H1 (cell line): Measurements from ENCODE around the gene STX10. TPM values are rescaled to one million over a fixed set of nuclear protein-coding genes. Genes with fewer than 3 reads are reported as not detected.

Experiments
- CTCF ChIA-PET: fragments of 300-600 bp; sonication (Branson Sonifier 250); formaldehyde crosslinking; loops from one replicate; lab custom pipeline; 2021; ENCODE audit not compliant: partially characterized antibody; lab: Charles Lee
- POLR2A ChIA-PET: fragments of 300-600 bp; sonication (Branson Sonifier 250); formaldehyde crosslinking; loops from one replicate; lab custom pipeline; 2021; ENCODE audit warnings: inconsistent platforms; ENCODE audit not compliant: partially characterized antibody; lab: Charles Lee
- DNase-seq, 2 experiments: peaks; one replicate each; pipeline versions ENCODE4 v3.0.0 to v3.0.0-alpha.2; 2010 to 2022; ENCODE audit warnings: low spot score in 2 of 2, low read depth in 1 of 2, mixed read lengths in 1 of 2
- FAIRE-seq: peaks from 2 replicates; lab custom pipeline; 2011; peaks lifted over from hg19 to GRCh38; lab: Jason Lieb, UNC
- H2AFZ ChIP-seq: 2 replicates; pipeline ENCODE4 v1.8.1; 2012; ENCODE audit warnings: low read length, inconsistent platforms
- H2AK5ac ChIP-seq: 2 replicates; pipeline ENCODE4 v1.6.1; 2013; ENCODE audit warnings: low read depth, low read length
- H2BK120ac ChIP-seq: replicated peaks from 2 replicates; pipeline ENCODE3; 2013; ENCODE audit warnings: low read depth, low read length, inconsistent platforms
- H2BK12ac ChIP-seq: 2 replicates; pipeline ENCODE4 v1.6.1; 2013; ENCODE audit warnings: low read depth, low read length
- H2BK15ac ChIP-seq: 2 replicates; pipeline ENCODE4 v1.6.1; 2013; ENCODE audit warnings: low read length
- H2BK20ac ChIP-seq: 2 replicates; pipeline ENCODE4 v1.6.1; 2013; ENCODE audit warnings: low read length
- H2BK5ac ChIP-seq: 2 replicates; pipeline ENCODE4 v1.6.1; 2013; ENCODE audit warnings: low read depth, low read length
- H3K14ac ChIP-seq: 2 replicates; pipeline ENCODE4 v1.6.1; 2013; ENCODE audit warnings: inconsistent platforms; ENCODE audit not compliant: insufficient read length
- H3K18ac ChIP-seq: 2 replicates; pipeline ENCODE4 v1.6.1; 2013; ENCODE audit warnings: low read length; ENCODE audit errors: extremely low read depth
- H3K23ac ChIP-seq: 2 replicates; pipeline ENCODE4 v1.6.1; 2013; ENCODE audit warnings: inconsistent platforms; ENCODE audit not compliant: insufficient read length
- H3K23me2 ChIP-seq: 2 replicates; pipeline ENCODE4 v1.6.1; 2013; ENCODE audit warnings: low read depth, low read length
- H3K27ac ChIP-seq: 2 replicates; pipeline ENCODE4 v1.6.1; 2011; ENCODE audit warnings: low read depth, low read length, inconsistent platforms
- H3K27me3 ChIP-seq, 4 experiments: replicated peaks in 1 of 4; 1 replicate in 1 of 4; 2 replicates in 3 of 4; pipeline versions ENCODE4 v1.6.1 to v1.8.1; 2011 to 2013; ENCODE audit warnings: low read length in 3 of 4, mild to moderate bottlenecking in 3 of 4, inconsistent platforms in 2 of 4, mixed read lengths in 2 of 4, moderate library complexity in 1 of 4; ENCODE audit not compliant: control insufficient read depth in 3 of 4, insufficient read depth in 3 of 4; ENCODE audit errors: extremely low read depth in 1 of 4
- H3K36me3 ChIP-seq, 4 experiments: 2 replicates each; pipeline versions ENCODE4 v1.6.1 to v1.8.1; 2011 to 2013; ENCODE audit warnings: mild to moderate bottlenecking in 4 of 4, low read length in 3 of 4, moderate library complexity in 2 of 4, control low read depth in 1 of 4, inconsistent platforms in 1 of 4; ENCODE audit not compliant: insufficient read depth in 4 of 4, control insufficient read depth in 2 of 4
- H3K4ac ChIP-seq: replicated peaks from 2 replicates; pipeline ENCODE3; 2013; ENCODE audit warnings: low read length, low read depth, mixed read lengths, inconsistent platforms; ENCODE audit not compliant: insufficient read length
- H3K4me1 ChIP-seq, 4 experiments: replicated peaks in 1 of 4; 1 replicate in 1 of 4; 2 replicates in 3 of 4; pipeline versions ENCODE4 v1.6.1 to v1.8.1; 2011 to 2013; ENCODE audit warnings: low read length in 3 of 4, inconsistent platforms in 2 of 4, mixed read lengths in 1 of 4; ENCODE audit not compliant: insufficient read depth in 4 of 4, control insufficient read depth in 3 of 4
- H3K4me2 ChIP-seq, 2 experiments: 2 replicates each; pipeline versions ENCODE4 v1.6.1 to v1.8.1; 2011 to 2013; ENCODE audit warnings: low read depth in 2 of 2, low read length in 2 of 2, control low read depth in 1 of 2, inconsistent platforms in 1 of 2, mild to moderate bottlenecking in 1 of 2; ENCODE audit not compliant: insufficient read depth in 1 of 2
- H3K4me3 ChIP-seq, 4 experiments: fragments of 200-600, 300-600 bp in 1 of 4; sonication (generic), shearing (Covaris generic), sonication (Bioruptor Twin) in 1 of 4; 2 replicates each; pipeline versions ENCODE4 v1.5.1 to v1.8.1; 2011 to 2016; ENCODE audit warnings: low read length in 4 of 4, low read depth in 3 of 4, control low read depth in 2 of 4, inconsistent platforms in 2 of 4, mild to moderate bottlenecking in 2 of 4, mixed read lengths in 1 of 4, moderate library complexity in 1 of 4; ENCODE audit not compliant: insufficient read depth in 2 of 4; ENCODE audit errors: extremely low read depth in 1 of 4
- H3K56ac ChIP-seq: replicated peaks from 2 replicates; pipeline ENCODE3; 2013; ENCODE audit warnings: low read depth, mild to moderate bottlenecking, mixed read lengths, low read length, inconsistent platforms; ENCODE audit not compliant: insufficient read length
- H3K79me1 ChIP-seq: 2 replicates; pipeline ENCODE4 v1.6.1; 2013; ENCODE audit warnings: low read depth, low read length, control low read depth
- H3K79me2 ChIP-seq, 2 experiments: 2 replicates each; pipeline versions ENCODE4 v1.6.1 to v1.8.1; 2012 to 2013; ENCODE audit warnings: low read length in 2 of 2, mild to moderate bottlenecking in 2 of 2, inconsistent platforms in 1 of 2; ENCODE audit not compliant: insufficient read depth in 2 of 2, control insufficient read depth in 1 of 2
- H3K9ac ChIP-seq, 4 experiments: replicated peaks in 1 of 4; 1 replicate in 1 of 4; 2 replicates in 3 of 4; pipeline versions ENCODE4 v1.6.1 to v1.8.1; 2011 to 2013; ENCODE audit warnings: low read depth in 3 of 4, low read length in 3 of 4, control low read depth in 2 of 4, mild to moderate bottlenecking in 2 of 4, moderate library complexity in 2 of 4, inconsistent platforms in 1 of 4; ENCODE audit errors: extremely low read depth in 1 of 4
- H3K9me3 ChIP-seq, 2 experiments: 2 replicates each; pipeline versions ENCODE4 v1.6.1 to v1.8.1; 2012 to 2013; ENCODE audit warnings: mild to moderate bottlenecking in 2 of 2, moderate library complexity in 2 of 2, control low read depth in 1 of 2, inconsistent platforms in 1 of 2, low read depth in 1 of 2, low read length in 1 of 2, mixed read lengths in 1 of 2; ENCODE audit not compliant: insufficient read depth in 2 of 2
- H4K20me1 ChIP-seq, 2 experiments: replicated peaks in 1 of 2; 2 replicates each; pipeline versions ENCODE3 to v1.8.1; 2011 to 2013; ENCODE audit warnings: inconsistent platforms in 2 of 2, low read length in 2 of 2, mild to moderate bottlenecking in 1 of 2; ENCODE audit not compliant: insufficient read depth in 2 of 2, control insufficient read depth in 1 of 2
- H4K5ac ChIP-seq: 2 replicates; pipeline ENCODE4 v1.6.1; 2013; ENCODE audit warnings: low read length, low read depth, mixed read lengths, inconsistent platforms; ENCODE audit not compliant: insufficient read length
- H4K8ac ChIP-seq: 2 replicates; pipeline ENCODE4 v1.8.0; 2013; ENCODE audit warnings: mild to moderate bottlenecking, moderate library complexity, low read length, inconsistent platforms; ENCODE audit not compliant: insufficient read depth; ENCODE audit errors: extremely low read depth
- H4K91ac ChIP-seq: replicated peaks from 2 replicates; pipeline ENCODE3; 2013; ENCODE audit warnings: low read length, mixed read lengths, inconsistent platforms; ENCODE audit not compliant: insufficient read length
- ATF3 ChIP-seq: IDR thresholded peaks from 2 replicates; pipeline ENCODE4 v1.6.1; 2011; ENCODE audit warnings: low read depth, mild to moderate bottlenecking, low read length; ENCODE audit not compliant: insufficient read depth
- BACH1 ChIP-seq: IDR thresholded peaks from 2 replicates; pipeline ENCODE4 v1.6.1; 2012; ENCODE audit warnings: low read length, improper control_type of control experiment
- CREB1 ChIP-seq: IDR thresholded peaks from 2 replicates; pipeline ENCODE4 v1.6.1; 2012; ENCODE audit warnings: inconsistent platforms
- CTBP2 ChIP-seq: IDR thresholded peaks from 2 replicates; pipeline ENCODE4 v1.7.0; 2011; ENCODE audit warnings: borderline replicate concordance, mild to moderate bottlenecking, moderate library complexity, mixed read lengths, low read length; ENCODE audit not compliant: insufficient read depth, insufficient read length
- EGR1 ChIP-seq: IDR thresholded peaks from 2 replicates; pipeline ENCODE4 v1.6.1; 2011; ENCODE audit warnings: low read depth, low read length, borderline replicate concordance
- FOSL1 ChIP-seq: IDR thresholded peaks from 2 replicates; pipeline ENCODE4 v1.6.1; 2011; ENCODE audit warnings: mild to moderate bottlenecking, low read depth, low read length, moderate library complexity; ENCODE audit not compliant: insufficient read depth
- HDAC2 ChIP-seq, 2 experiments: fragments of 300-600 bp in 1 of 2; sonication (generic) in 1 of 2; IDR thresholded peaks; 2 replicates each; pipeline ENCODE4 v1.6.1; 2011 to 2012; ENCODE audit warnings: low read depth in 2 of 2, low read length in 2 of 2, mild to moderate bottlenecking in 2 of 2, moderate library complexity in 2 of 2, borderline replicate concordance in 1 of 2, inconsistent platforms in 1 of 2
- MAX ChIP-seq: IDR thresholded peaks from 2 replicates; pipeline ENCODE4 v1.6.1; 2012; ENCODE audit warnings: inconsistent platforms
- POLR2A ChIP-seq, 2 experiments: IDR thresholded peaks; 1 replicate in 1 of 2; 2 replicates in 1 of 2; pipeline ENCODE4 v1.6.1; 2011; ENCODE audit warnings: low read depth in 2 of 2, low read length in 2 of 2, mild to moderate bottlenecking in 2 of 2; ENCODE audit errors: control extremely low read depth in 1 of 2
- RNF2 ChIP-seq: fragments of 200-900, 300-1000 bp; sonication (generic); IDR thresholded peaks from 2 replicates; pipeline ENCODE4 v1.7.1; 2016; ENCODE audit warnings: borderline replicate concordance, low read depth, mild to moderate bottlenecking, antibody characterized with exemption, low read length; ENCODE audit not compliant: poor library complexity, severe bottlenecking; ENCODE audit errors: missing control alignments
- SUZ12 ChIP-seq: fragments of 200-600 bp; sonication (generic); IDR thresholded peaks from 2 replicates; pipeline ENCODE4 v1.6.1; 2012; ENCODE audit warnings: mild to moderate bottlenecking, inconsistent platforms, low read length, moderate library complexity, mixed read lengths
- WGBS, 2 experiments: shearing (Covaris generic) in 1 of 2; methylation state at CpG; one replicate each; pipeline versions ENCODE4 v1.1.6 to v1.1.7; 2013 to 2015; ENCODE audit warnings: low lambda C conversion rate in 2 of 2, mixed read lengths in 2 of 2, inconsistent platforms in 1 of 2, low coverage in 1 of 2, missing lambda C conversion rate in 1 of 2; ENCODE audit not compliant: insufficient replicate concordance in 2 of 2, insufficient coverage in 1 of 2, insufficient read length in 1 of 2; ENCODE audit errors: extremely low coverage in 1 of 2, missing lambda C conversion rate in 1 of 2; 5-methylcytosine and 5-hydroxymethylcytosine counted together
- polyA plus RNA-seq, 7 experiments: library from polyadenylated mRNA; depleted of rRNA in 3 of 7; stranded (reverse) in 5 of 7; unstranded in 2 of 7; fragments of >200 nt in 5 of 7; fragments of 200-250 nt in 2 of 7; gene quantifications; 1 replicate in 5 of 7; 2 replicates in 1 of 7; 4 replicates in 1 of 7; pipeline versions ENCODE4 v1.2.1 to v1.2.3, GENCODE V29; 2011 to 2013; ENCODE audit warnings: missing spikeins in 2 of 7, mixed read lengths in 2 of 7
- total RNA-seq: library from RNA; stranded (reverse); fragmentation: NEBNext Ultra II Directional; extraction: Animal tissue kit (Norgen Biotek cat#: 25700); gene quantifications from 2 replicates; pipeline ENCODE4 v1.2.1, GENCODE V29; 2021

Gene STX10
- total and polyA plus RNA-seq, 2 of the 8 experiments (the other 6 are each of a cell fraction or from before 2014, with no cell fraction given): 53.0 to 80.1 TPM

- ChIA-PET POLR2A (interaction anchor here (1.3 to 11.6 kb wide), 5 partner anchors 14 to 115 kb away, joined by 4 to 141 read pairs (median 8); partner anchors contain the start of genes IER2, NACC1, STX10 and TRMT1), CTCF (interaction anchor here (0.7 to 2.9 kb wide), 8 partner anchors 42 to 137 kb away, joined by 3 to 16 read pairs (median 6); no protein-coding TSS in a partner anchor)
- peak overlapping the region; percentile 10 for H3K56ac ChIP-seq
- no peak overlapping the region for H2AFZ ChIP-seq
- H3K36me3 ChIP-seq: no peaks in the 10 kb centered on the region
- H3K9me3 ChIP-seq: no peaks in the 10 kb centered on the region
- no peak overlapping the region for H3K14ac ChIP-seq
- H3K4me1 ChIP-seq: peaks cover 0 to 28% (median 12%) of the 10 kb centered on the region in 4 experiments; a peak in 5 of 7 replicates
- no peak for TF ChIP-seq CTBP2
- no peak for TF ChIP-seq SUZ12
- TF ChIP-seq HDAC2 (IDR thresholded peaks at IDR 0.05; ENCODE audit: borderline replicate concordance in 1 of 2, low read depth in 2 of 2, low read length in 2 of 2): no peak
- TF ChIP-seq MAX: no peak
- no peak for TF ChIP-seq POLR2A (IDR thresholded peaks at IDR 0.05; ENCODE audit: control extremely low read depth in 1 of 2, low read depth in 2 of 2, low read length in 2 of 2)
- no peak for TF ChIP-seq BACH1
- TF ChIP-seq EGR1: peak; percentile 98
- no peak for TF ChIP-seq RNF2
- TF ChIP-seq FOSL1: peak; percentile 81; the same call in 1 of the 2 replicates
- TF ChIP-seq ATF3: no peak
- no peak for TF ChIP-seq CREB1
- TF ChIP-seq, all 59 proteins: peak for 2
- Histone ChIP-seq H2BK20ac (peak overlapping the region; percentile 61; the same call in 1 of the 2 replicates), H2BK120ac (no peak overlapping the region), H3K27ac (no peak overlapping the region), H2BK5ac (0 out of 2 replicates have a peak overlapping the region, but pooled peaks have one; percentile 24), H3K4me2 (peak overlapping the region in 1 of 2 experiments; percentile 85; a peak in 1 of 4 replicates), H3K23me2 (peaks cover 8% of the 10 kb centered on the region; the same call in 1 of the 2 replicates), H4K20me1 (peaks cover 2 to 16% of the 10 kb centered on the region in 2 experiments), H2BK15ac (peak overlapping the region; percentile 81; the same call in 1 of the 2 replicates), H3K23ac (no peak overlapping the region), H3K4ac (no peak overlapping the region), H4K91ac (peak overlapping the region; percentile 25), H3K79me1 (no peaks in the 10 kb centered on the region), H3K27me3 (peaks cover 31 to 72% (median 61%) of the 10 kb centered on the region in 4 experiments), H3K9ac (no peak overlapping the region), H4K8ac (no peak overlapping the region), H3K18ac (no peak overlapping the region), H4K5ac (no peak overlapping the region), H3K79me2 (no peaks in the 10 kb centered on the region), H3K4me3 (no peak overlapping the region), H2BK12ac (peak overlapping the region; percentile 60; the same call in 1 of the 2 replicates), H2AK5ac (peak overlapping the region; percentile 88; the same call in 1 of the 2 replicates)
- FAIRE-seq (no peak), DNase-seq (no peak)
- WGBS, 2 experiments: 88% methylated on average over 12 of the region's 12 CpGs; no CpG with 5 or more reads in 1 of the 2 experiments
These were observed 50.1 kb downstream of the STX10 start for GRCh38 chr19:13100031-13100588.
